NCI-H2107 (cell line): Measurements from ENCODE around the gene WDR7.

ENCODE experiments used
- DNase-seq: peaks from one replicate; lab custom pipeline; 2025; lab: John Stamatoyannopoulos, UW

WDR7 gene

DNA sequence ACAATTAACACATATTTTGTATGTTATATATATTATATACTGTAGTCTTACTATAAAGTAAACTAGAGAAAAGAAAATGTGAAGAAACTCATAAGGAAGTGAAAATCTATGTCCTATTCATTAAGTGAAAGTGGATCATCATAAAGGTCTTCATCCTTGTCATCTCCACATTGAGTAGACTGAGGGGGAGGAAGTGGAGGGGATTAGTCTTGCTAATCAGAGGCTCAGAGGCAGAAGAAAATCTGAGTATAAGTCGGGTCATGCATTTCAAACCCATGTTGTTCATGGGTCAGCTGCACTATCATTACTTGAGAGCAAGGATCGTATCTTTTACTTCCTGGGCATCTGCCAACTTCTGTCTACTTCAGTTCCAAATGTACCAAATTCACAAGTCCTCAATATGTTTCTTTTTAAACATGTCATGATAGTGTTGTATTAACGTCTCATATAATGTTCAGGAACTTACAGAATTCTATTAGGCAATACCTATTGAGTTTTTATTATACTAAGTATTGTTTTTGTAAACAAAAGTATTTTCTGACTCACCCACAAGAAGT is 286.8 kb downstream of the WDR7 start:
- DNase-seq: no peak

DNA sequence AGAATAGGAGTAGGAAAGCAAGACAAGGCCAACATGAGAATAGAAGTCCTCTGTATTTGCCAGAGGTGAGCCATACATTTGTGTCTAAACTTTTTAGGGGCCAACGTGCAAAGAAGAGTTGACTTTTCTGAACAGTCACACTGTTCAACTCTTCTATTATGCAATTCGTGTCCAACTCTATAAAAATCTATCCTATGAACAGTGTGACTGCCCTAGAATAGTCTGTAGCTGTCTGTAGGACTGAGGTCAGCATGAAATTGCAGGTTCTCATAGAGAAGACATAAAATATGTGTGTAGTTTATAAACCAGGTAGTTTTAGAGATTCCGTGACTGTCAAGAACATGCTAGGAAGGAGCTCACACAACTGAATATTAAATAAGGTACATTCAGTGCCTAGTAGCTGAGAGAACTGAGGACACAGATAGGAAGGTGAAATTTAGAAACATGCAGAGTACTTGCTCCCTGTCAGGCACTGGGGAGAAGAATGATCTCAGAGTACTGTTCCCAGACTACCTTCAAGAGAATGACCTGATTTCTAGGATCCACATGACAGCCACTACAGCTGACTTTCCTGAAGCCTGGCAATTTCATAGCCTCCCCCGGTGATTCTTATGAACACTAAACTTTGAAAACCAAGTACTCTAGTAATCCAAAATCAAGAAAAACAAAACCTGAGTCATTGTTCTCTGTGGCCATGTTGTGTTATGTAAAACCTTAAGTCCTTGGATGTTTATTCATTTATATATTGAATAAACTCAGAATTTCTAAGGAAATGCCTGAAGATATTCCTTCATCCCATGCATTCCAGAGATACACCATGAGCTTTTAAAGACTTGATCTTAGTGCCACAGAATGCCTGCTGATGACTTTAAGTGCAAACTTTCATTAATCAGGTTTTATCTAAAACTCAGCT is 294.3 kb downstream of the WDR7 start:
- no peak for DNase-seq

DNA sequence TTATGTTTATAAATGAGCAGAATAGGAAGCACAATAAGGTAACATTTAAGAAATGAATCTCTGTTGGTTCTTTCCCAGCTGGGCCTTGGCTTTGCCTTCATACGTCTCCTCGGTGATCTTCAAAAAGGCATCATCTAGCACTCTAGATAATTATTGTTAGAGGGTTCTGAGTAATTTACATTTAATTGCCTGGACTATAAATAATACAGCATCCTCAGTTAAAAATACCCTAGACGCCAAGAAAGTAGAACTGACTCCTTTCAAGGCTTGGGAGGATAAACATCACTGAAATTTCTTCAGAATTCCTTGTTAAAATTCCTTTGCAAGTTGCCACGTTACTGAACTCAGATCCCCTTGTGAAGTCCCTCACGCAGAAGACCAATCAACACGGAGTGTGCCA is 296.1 kb downstream of the WDR7 start:
- DNase-seq: no peak

- DNase-seq: no peak
Measured at GRCh38 chr18:56952026-56952425, 300.9 kb downstream of the WDR7 start.

DNA sequence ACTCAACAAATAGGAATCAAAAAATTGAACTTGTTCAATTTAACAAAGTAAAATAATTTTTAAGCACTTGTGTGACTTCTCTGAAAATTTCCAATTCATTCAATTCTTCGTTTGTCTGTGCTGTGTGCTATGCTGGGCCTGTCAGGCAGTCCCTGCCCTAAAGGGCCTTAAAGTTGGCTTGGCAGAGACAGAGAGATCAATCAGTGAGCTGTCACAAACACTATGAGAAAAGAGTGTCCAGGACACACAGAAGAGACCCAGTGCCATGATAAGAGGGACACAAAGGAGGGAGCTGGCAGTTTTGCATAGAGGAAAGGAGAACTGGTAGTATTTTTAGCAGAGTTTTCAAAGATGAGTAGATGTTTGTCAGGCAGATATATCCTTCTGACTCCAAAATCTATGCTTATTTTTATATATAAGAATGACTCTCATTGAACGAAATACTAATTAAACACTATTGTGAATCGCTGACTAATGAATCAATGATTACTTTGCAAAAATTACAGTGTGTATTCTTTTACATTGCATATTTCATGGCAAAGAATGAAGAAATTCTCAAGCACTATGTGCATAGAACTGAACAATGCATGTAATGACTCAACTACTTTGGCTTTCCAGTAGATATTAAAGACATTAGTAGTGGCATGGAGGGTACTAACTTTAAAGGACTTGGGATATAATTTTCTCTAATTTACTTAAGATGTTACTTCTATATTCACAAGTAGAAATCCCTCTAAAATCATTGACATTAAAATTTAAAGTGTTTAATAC is 302.5 kb downstream of the WDR7 start:
- no peak for DNase-seq

- no peak for DNase-seq
Measured at GRCh38 chr18:56955490-56955889, 304.3 kb downstream of the WDR7 start.

- DNase-seq: no peak
Measured at GRCh38 chr18:56959120-56959519, 308.0 kb downstream of the WDR7 start.

DNA sequence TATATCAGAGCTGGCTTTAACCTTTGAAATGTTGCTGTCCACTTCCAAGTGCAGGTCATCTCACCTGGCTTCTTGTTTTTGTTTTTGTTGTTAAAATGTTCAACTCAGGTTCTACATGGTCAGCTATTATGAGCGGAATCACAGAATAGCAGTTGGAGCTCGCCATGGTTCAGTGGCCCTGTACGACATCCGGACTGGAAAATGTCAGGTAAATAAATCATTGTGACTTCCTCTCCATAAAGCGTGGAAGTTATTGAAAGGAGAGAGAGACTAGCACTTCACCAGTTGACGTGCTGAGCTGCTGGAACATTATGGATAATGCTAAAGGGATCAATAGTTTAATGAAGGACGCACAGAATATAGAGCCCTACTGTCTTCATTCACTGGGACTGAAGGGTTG is 311.2 kb downstream of the WDR7 start:
- DNase-seq: no peak

GRCh38 chr18:56967035-56967434 is 315.9 kb downstream of the WDR7 start:
- no peak for DNase-seq

DNA sequence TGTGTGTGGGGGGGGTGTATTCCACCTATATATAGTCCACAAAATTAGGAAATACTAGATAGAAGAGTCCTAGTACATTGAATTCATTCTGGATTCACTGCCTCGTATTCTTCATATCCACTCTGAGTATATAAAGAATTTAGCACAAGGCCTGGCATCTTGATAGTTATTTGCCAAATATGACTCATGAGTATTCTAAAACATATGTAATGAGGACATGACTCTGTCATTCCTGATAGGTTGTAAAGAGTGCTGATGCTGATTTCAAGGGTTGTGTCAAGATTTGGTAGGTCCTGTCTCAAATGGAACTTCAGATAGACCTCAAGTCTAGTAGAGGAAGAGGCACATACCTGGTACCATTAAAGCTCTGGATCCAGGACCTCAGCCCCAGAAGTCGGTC is 322.3 kb downstream of the WDR7 start:
- DNase-seq: no peak

GRCh38 chr18:56974141-56974540 is 323.0 kb downstream of the WDR7 start:
- no peak for DNase-seq

DNA sequence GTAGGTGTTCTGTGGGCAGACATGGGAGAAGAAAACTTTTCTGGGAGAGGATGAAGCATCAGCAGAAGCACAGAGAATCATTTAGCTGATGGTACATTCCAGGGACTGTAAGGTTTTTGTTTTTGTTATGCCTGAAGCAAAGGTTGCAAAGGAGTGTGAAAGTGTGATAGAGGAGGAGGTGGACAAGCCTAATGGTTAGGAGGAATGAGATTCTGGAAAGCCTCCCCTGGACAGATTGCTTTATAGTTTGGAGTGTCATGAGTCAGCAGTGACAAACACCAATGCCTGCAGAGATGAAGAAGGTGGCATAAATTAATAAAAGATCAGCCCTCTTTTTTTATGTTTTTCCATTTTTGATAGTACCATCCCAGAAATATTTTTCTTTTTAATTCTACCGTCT is 324.1 kb downstream of the WDR7 start:
- no peak for DNase-seq

- DNase-seq: no peak
Measured at GRCh38 chr18:56977309-56977708, 326.1 kb downstream of the WDR7 start.

- no peak for DNase-seq
Measured at GRCh38 chr18:56977771-56978170, 326.6 kb downstream of the WDR7 start.

DNA sequence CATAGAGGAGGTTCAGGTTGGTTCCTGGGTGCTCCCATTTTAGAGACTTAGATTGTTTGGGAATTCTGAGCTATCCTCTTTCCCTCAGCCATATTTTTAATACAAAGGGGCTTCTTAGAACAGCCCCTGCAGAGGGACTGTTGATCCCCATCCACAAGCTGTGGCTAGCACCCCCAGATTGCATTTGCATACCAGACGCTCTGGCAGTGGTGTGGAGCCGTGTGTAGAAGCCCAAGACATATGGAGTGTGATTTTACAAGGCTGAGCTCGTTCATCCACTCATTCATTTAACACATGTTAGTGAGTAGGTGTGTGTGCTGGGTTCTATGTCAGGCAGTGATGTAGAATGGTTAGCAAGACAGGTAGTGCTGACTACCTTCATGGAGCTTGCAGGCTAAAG is 329.0 kb downstream of the WDR7 start:
- no peak for DNase-seq

- no peak for DNase-seq
Measured at GRCh38 chr18:56982766-56983165, 331.6 kb downstream of the WDR7 start.

DNA sequence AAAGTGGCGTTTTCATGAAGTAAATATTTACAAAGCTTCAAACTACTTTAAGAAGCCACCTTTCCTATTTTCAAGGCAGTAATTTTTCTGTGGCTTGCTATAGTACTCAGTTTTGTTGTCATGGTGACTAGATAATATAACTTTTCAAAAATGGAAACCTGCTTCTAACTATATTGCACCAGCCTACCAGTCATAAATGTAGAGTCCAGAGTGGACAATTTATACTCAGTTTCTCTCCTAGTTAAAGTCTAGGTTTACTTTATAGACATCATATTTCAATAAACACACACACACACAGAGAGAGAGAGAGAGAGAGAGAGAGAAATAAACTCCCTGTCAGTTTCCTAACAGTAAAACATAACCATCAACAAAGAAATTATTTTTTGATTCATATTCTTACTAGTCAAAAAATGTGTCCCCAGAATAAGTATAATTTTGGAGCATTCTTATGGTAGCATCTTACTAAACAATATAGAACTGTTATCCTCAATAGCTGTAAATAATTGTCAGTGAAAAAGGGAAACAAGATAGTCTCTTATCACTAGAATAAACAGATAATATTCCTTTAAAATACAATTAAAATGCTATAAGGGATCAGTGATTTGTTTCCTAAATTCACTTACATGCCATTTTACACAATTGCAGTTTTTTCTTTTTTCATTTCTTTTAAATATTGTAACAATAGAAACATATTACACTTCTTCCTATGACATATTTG is 332.3 kb downstream of the WDR7 start:
- no peak for DNase-seq

- DNase-seq: no peak
Measured at GRCh38 chr18:56984731-56985130, 333.6 kb downstream of the WDR7 start.

DNA sequence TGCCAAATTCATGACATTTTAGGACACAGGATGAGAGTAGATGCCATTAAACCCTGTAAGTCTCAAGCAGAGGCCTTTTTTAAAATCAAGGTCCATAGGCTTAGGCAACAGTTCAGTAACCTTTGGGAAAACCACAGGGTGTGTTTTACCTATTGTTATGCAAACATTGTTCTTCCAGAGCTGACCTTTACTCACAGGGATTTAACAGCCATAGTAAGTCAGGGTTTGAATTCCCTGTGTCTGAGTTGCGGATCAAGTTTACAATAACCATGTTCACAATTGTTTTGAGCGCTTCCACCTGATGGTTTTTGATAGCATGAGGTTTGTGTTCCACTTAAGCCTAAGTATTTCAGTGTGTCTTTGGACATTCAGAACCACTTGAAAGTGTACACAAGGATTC is 335.7 kb downstream of the WDR7 start:
- no peak for DNase-seq

- no peak for DNase-seq
Measured at GRCh38 chr18:56987236-56987635, 336.1 kb downstream of the WDR7 start.

DNA sequence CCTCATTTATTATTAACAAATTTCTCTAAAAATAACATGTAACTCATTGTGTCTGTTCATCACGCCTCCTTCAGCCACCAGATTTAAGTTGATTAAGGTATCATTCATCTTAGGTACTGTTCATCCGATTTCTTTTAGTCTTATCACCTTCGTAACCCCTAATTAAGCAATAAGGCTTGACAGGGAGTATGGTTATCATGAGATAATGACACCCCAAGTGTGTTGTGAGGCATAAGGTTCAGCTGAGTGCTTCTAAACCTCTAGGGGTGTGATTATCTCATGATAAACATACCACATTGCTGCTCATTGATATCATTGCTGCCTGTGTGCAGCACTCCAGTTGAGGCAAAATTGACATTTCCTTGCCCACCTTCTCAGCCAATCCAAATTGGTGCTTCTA is 336.9 kb downstream of the WDR7 start:
- DNase-seq: no peak

- no peak for DNase-seq
Measured at GRCh38 chr18:56990678-56991077, 339.5 kb downstream of the WDR7 start.
